Tibial artery (tissue), 4 donors: ENCODE data around the gene RGL2.

Experiments used
- DNase-seq, 2 donors: peaks; one replicate each; pipeline ENCODE4 v3.0.0-alpha.2; 2019
- H3K27ac ChIP-seq, 2 donors: fragments of 200-600 bp; sonication (generic) in 1 of 2; 1 replicate in 1 of 2; 2 replicates in 1 of 2; pipeline ENCODE4 v1.5.1; 2018 to 2019; ENCODE audit warnings: mild to moderate bottlenecking in 1 of 2
- H3K27me3 ChIP-seq, 2 donors: fragments of 200-600 bp; sonication (generic) in 1 of 2; one replicate each; pipeline versions ENCODE4 v1.5.1 to v1.6.0; 2016 to 2019
- H3K36me3 ChIP-seq, 3 donors: fragments of 200-600 bp; sonication (generic) in 2 of 3; one replicate each; pipeline ENCODE4 v1.5.1; 2016 to 2019; ENCODE audit warnings: mild to moderate bottlenecking in 2 of 3
- H3K4me1 ChIP-seq, 4 donors: fragments of 200-600 bp; sonication (generic) in 2 of 4; 1 replicate in 3 of 4; 2 replicates in 1 of 4; pipeline ENCODE4 v1.5.1; 2016 to 2019
- H3K4me3 ChIP-seq, 2 donors: fragments of 200-600 bp; sonication (generic) in 1 of 2; 1 replicate in 1 of 2; 2 replicates in 1 of 2; pipeline ENCODE4 v1.5.1; 2018 to 2019; ENCODE audit warnings: mild to moderate bottlenecking in 2 of 2
- H3K9me3 ChIP-seq, 3 donors: fragments of 200-600 bp; sonication (generic) in 1 of 3; one replicate each; pipeline ENCODE4 v1.5.1; 2016 to 2019
- intact Hi-C: fragments of 100-400 bp; cut with DNase I; formaldehyde crosslinking; loops from one replicate; pipeline ENCODE4 v1.15.0; 2023; ENCODE audit warnings: low total_unique reads
- TF ChIP-seq, protein P1 (sequence below), 2 experiments: fragments of 200-600 bp in 1 of 2; fragments of 450-650 bp in 1 of 2; IDR thresholded peaks; one replicate each; pipeline ENCODE4 v1.5.1; 2017 to 2019; ENCODE audit warnings: antibody characterized with exemption in 2 of 2, mild to moderate bottlenecking in 1 of 2, moderate library complexity in 1 of 2

RGL2 gene

DNA sequence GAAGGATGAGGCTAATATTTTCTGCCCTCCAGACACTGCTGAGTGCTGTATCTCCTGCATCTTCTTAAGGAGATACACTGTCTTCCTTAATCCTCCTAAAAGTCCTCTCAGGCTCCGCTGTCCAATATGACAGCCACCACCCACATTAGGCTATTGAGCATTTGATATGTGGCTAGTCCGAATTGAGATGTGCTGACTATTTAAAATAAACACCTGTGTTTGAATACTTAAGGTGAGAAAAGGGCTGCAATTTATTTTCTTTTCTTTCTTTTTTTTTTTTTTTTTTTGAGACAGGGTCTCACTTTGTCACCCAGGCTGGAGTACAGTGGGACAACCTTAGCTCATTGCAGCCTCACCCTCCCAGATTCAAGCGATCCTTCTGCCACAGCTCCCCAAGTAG, 3.1 kb upstream of the RGL2 start:
- H3K27ac ChIP-seq = no peak overlapping the region
- intact Hi-C loops = no loop called here

DNA sequence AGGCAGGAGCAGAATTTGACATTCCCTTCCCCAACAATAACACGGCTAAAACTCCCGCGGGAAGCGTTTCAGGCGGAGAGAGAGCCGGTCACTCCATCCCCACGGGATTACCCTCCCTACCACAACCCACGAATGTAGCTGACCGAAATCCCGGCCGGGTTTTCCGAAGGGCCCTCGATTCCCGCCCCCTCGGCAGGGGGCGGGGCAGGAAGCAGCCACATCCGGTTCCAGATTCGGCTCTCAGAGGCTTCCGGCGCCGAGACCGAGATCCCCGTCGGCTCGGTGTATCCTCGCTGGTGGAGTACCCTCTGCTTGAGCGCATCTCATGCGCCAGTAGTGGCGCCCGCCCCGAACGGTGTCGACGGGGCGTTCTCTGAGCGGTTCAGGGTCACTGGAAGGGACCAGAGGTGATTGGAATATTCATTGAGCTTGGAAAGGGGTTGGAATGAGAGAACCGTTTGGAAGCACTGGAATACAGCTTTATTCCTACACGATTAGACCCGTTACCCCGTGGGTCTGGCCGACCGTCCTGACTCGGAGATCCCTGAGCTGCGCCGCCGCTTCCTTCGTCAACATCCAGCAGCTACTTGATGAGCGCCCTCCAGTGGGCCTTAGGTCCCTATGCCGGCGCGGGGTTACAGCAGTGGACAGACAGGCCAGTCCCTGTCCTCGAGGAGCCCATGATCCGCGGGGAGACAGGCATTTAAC, 649 bp upstream of the RGL2 start:
- H3K27me3 ChIP-seq = no peaks in the 10 kb centered on the region
- TF ChIP-seq, protein P1, sequence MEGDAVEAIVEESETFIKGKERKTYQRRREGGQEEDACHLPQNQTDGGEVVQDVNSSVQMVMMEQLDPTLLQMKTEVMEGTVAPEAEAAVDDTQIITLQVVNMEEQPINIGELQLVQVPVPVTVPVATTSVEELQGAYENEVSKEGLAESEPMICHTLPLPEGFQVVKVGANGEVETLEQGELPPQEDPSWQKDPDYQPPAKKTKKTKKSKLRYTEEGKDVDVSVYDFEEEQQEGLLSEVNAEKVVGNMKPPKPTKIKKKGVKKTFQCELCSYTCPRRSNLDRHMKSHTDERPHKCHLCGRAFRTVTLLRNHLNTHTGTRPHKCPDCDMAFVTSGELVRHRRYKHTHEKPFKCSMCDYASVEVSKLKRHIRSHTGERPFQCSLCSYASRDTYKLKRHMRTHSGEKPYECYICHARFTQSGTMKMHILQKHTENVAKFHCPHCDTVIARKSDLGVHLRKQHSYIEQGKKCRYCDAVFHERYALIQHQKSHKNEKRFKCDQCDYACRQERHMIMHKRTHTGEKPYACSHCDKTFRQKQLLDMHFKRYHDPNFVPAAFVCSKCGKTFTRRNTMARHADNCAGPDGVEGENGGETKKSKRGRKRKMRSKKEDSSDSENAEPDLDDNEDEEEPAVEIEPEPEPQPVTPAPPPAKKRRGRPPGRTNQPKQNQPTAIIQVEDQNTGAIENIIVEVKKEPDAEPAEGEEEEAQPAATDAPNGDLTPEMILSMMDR (IDR thresholded peaks at IDR 0.05) = peak; percentile 65 to 68
- DNase-seq = peak; percentile 89 to 96
- H3K4me3 ChIP-seq = peak overlapping the region; percentile 76 to 79
- intact Hi-C loops = loop anchor here (10.0 kb wide), 1 partner anchor 115 kb away; the partner anchor contains the start of genes CUTA and PHF1
- H3K27ac ChIP-seq = peak overlapping the region; percentile 94 to 97
- peaks cover 0 to 42% (median 24%) of the 10 kb centered on the region in 4 donors for H3K4me1 ChIP-seq
- H3K36me3 ChIP-seq = peaks cover 11 to 50% (median 33%) of the 10 kb centered on the region in 3 donors
- H3K9me3 ChIP-seq = no peaks in the 10 kb centered on the region

More for the DNA sequence above, 3.1 kb upstream of the RGL2 start:
- Histone ChIP-seq H3K36me3 (peaks cover 13 to 44% (median 16%) of the 10 kb centered on the region in 3 donors), H3K4me1 (peaks cover 0 to 36% (median 23%) of the 10 kb centered on the region in 4 donors), H3K27me3 (no peaks in the 10 kb centered on the region), H3K4me3 (no peak overlapping the region), H3K9me3 (no peaks in the 10 kb centered on the region)
- no peak for DNase-seq
- TF ChIP-seq, protein P1 (IDR thresholded peaks at IDR 0.05) = no peak

DNA sequence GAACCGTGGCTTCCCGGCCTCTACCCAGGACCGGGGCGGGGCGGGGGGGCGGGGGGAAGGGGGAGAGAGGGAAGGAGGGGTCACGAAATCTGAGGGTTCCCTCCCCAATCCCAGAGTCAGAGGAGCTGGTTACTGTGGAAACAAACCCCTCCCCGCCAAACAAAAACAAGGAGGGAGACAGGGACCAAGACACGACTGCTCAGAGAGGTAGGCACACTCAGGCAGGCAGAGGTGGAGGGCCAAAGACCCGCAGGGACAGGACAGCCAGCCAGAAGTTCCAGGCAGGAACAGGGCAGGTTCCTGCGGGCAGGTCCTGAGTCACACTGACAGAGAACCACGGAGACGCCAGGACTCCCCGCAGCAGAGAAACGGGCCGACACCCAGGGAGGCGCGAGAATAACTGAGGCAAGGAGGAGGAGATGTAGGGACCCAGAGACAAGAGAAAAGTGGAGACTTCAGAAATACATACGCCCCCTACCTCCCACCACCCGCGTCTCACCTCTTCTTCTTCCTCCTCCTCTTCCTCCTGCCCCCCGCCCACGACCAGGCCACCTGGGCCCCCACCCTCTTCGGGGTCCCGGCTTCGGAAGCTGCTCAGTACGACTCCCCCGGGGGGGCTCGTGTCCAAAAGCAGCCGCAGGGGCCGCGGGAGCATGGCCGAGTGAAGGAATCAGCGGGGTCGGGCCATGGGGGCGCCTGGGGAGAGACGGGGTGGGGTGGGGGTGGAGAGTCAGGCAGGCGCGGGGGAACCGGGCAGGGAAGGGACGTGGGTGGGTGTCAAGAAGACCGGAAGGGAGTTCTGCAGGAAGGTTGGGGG, 578 bp downstream of the RGL2 start:
- H3K9me3 ChIP-seq = no peaks in the 10 kb centered on the region
- TF ChIP-seq, protein P1 (IDR thresholded peaks at IDR 0.05) = no peak
- intact Hi-C loops = loop anchor here (10.0 kb wide), 1 partner anchor 117 kb away; the partner anchor contains the start of genes CUTA and PHF1
- peaks cover 0 to 42% (median 24%) of the 10 kb centered on the region in 4 donors for H3K4me1 ChIP-seq
- DNase-seq = peak; percentile 85 to 88
- H3K4me3 ChIP-seq = peak overlapping the region; percentile 76 to 79
- H3K27me3 ChIP-seq = no peaks in the 10 kb centered on the region
- H3K36me3 ChIP-seq = peaks cover 7 to 50% (median 33%) of the 10 kb centered on the region in 3 donors
- peak overlapping the region; percentile 94 to 97 for H3K27ac ChIP-seq

DNA sequence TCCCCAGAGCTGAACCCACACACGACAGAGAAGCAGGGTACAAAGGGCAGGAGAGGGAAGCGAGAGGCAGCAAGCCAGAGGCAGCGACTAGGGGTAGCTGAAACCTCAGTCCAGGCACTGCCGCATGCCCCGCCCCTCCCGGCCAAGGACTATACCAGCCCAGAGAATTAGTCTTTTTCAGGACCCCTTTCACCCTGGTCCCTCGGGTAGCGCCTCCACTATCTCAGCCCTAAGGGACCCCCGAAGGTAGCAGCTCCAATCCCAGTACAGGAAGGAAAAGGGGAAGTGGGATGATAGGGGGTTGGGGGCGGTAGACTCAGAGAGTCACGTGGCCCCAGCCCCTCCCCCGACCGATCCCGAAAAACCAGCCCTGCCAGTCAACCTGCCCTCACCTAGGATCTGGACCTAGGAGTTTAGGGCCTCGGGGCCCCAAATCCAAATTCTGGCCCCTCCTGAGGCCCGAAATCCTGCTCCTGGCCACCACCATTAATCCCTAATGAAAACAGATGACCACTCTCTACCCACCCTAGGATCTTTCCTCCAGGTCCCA, 1.3 kb downstream of the RGL2 start:
- Histone ChIP-seq H3K4me3 (peak overlapping the region; percentile 76 to 79), H3K9me3 (no peaks in the 10 kb centered on the region), H3K27ac (peak overlapping the region; percentile 94 to 97), H3K4me1 (peaks cover 0 to 42% (median 24%) of the 10 kb centered on the region in 4 donors), H3K27me3 (no peaks in the 10 kb centered on the region), H3K36me3 (peaks cover 7 to 50% (median 36%) of the 10 kb centered on the region in 3 donors)
- peak in 1 of 2 donors; percentile 76 for DNase-seq
- TF ChIP-seq, protein P1 (IDR thresholded peaks at IDR 0.05) = no peak
- intact Hi-C loops = loop anchor here (10.0 kb wide), 1 partner anchor 117 kb away; the partner anchor contains the start of genes CUTA and PHF1

DNA sequence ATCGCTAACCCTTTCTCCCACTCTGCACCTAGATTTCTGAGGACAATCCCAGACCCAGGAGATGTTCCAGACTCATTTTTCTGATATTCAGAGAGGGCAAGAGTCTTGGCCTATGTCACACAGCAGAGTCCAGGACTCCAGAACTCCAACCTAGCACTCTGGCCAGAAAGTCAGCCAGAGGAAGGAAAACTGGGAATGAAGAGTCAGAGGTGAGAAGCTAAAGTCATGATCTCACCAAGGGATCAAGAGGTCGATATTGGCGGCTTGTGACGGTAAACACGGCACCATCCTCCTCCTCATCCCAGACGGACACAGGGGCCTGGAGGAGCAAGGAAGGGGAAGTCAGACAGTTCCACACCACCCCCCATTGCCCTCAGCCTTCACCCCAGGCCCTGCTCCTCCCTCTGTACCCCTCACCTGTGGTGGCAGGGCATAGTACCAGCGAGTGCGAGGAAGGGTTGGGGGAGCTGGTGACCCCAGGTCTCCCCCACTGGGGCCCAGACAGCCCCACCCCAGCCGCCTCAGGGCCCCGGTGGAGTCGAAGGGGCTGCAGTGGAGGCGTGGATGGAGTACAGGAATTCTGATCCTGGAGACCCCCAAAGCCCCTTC, 1.8 kb downstream of the RGL2 start:
- Histone ChIP-seq H3K36me3 (peaks cover 11 to 51% (median 40%) of the 10 kb centered on the region in 3 donors), H3K4me1 (peaks cover 0 to 42% (median 24%) of the 10 kb centered on the region in 4 donors), H3K27me3 (no peaks in the 10 kb centered on the region), H3K27ac (peak overlapping the region; percentile 94 to 97), H3K4me3 (peak overlapping the region; percentile 76 to 79), H3K9me3 (no peaks in the 10 kb centered on the region)
- intact Hi-C loops = loop anchor here (10.0 kb wide), 1 partner anchor 118 kb away; the partner anchor contains the start of genes CUTA and PHF1
- TF ChIP-seq, protein P1 (IDR thresholded peaks at IDR 0.05) = no peak
- no peak for DNase-seq
